Pons (tissue), 1 donor: Measurements from ENCODE around the gene ETV6.

Experiments used
- DNase-seq: peaks from one replicate; pipeline ENCODE4 v3.0.0-alpha.2; 2016; ENCODE audit warnings: low spot score

The ETV6 gene

DNA sequence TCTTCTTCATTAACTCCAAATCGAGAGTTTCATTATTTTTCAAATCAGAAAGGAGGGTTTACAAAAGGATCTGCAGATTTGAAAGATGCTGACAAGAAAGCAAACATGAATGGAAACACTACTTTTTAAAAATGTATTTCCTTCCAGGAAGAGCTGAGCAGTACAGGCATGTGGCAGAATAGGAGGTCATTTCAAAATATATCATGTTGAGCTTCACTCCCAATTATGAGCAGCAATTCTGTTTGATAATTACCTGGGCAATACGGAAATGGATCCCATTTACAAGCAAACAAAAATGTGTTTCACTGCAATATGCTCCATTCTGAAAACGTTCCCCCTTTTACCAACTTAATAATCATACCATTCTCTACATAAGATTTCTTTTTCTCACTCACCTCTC lies 273.6 kb downstream of the ETV6 start:
- no peak for DNase-seq

- DNase-seq: no peak
Observed at GRCh38 chr12:11927286-11927935, 277.9 kb downstream of the ETV6 start.

- no peak for DNase-seq
Observed at GRCh38 chr12:11929714-11930113, 280.2 kb downstream of the ETV6 start.

DNA sequence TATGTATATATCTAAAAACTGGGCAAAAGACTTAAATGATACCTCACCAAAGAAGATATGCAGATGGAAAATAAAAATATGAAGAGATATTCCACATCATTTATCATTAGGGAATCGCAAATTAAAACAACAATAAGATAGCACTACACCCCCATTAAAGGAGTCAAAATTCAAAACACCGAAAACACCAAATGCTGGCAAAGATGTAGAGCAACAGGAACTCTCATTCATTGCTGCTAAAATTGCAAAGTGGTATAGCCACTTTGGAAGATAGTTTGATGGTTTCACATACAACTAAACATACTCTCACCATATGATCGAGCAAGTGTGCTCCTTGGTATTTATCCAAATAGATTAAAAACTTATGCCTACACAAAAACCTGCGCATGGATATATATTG lies 289.7 kb downstream of the ETV6 start:
- no peak for DNase-seq

DNA sequence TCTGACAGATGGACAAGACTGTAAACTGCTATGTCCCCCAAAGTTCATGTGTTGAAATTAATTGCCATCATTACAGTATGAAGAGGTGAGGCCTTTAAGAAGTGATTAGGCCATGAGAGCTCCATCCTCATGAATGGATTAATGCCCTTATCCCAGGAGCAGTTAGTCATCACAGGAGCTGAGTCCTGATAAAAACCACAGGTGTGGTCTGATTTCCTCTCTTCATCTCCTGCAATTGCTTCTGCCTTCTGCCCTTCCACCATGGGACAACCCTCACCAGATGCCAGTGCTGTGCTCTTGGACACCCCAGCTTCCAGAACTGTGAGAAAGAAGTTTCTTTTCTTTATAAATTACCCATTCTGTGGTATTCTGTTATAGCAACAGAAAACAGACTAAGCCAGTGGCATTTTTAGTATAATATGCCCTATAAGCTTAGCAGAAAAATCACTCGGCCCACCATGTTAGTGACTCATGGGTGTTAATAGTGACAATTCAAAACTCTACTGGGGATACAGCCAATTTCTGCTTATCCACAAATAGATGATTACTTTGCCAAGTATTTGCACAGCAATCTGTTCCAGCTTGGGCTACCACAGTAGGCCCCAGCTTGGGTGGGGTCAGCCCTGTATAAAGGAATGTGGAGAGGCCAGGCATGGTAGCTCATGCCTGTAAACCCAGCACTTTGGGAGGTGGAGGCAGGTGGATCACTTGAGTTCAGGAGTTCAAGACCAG lies 292.3 kb downstream of the ETV6 start:
- DNase-seq: no peak

DNA sequence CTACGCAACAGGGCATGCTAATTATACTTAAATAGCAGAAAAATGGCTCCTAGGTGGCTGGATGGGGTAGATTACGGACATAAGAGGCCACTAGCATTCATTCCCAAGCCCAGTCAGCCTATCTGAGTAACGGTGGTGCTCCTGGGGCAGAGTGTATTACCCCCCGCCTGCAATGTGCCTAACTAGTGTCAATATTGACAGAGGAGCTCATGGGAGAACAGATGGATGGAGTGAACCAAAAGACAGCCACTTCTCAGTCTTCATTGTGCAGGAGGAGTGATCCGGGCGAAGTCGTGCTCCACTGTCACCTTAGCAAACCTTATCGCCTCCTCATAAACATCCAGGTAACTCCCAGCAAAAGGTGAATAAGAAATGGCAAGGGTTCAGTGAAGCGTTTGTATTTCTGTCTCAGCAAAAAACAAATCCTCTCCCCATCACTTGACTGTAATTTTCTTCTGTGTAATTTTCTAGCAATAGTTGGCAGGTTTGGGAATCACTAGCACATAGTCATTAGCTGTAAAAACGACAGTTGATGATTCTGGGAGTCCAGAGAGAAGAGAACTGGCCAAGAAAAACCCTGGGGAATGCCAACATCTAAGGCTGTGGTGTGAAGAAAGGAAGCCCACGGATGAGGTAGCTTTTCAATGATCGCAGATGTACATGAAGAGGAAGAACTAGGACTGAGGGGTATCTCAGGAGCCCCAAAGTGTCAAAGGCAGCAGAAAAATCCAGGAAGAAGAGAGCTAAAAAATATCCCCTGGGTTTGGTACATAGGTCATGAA lies 294.6 kb downstream of the ETV6 start:
- no peak for DNase-seq
